PC-3 (cell line): ENCODE results near the gene MTHFS. TPM values are rescaled to one million over a fixed set of nuclear protein-coding genes. Genes with fewer than 3 reads are reported as not detected.
"Not testable (repeated sequence)": the region's sequence is repeated elsewhere in the genome, so short reads cannot be mapped to it uniquely, and the experiment has no call there.

Experiments used
- ATAC-seq: fragments of 200-7000 bp; cut with Tn5 transposase; 2 replicates; pipeline ENCODE4 v1.9.1; 2020; ENCODE audit warnings: mild to moderate bottlenecking, moderate library complexity
- BruUV-seq: library from RNA; stranded (reverse); fragments of 400-500 nt; replicated peaks from 2 replicates; lab custom pipeline; 2021; lab: Mats Ljungman, UMichigan
- CTCF ChIA-PET: fragments of 300-600 bp; sonication (Branson Sonifier 250); formaldehyde crosslinking; loops from one replicate; lab custom pipeline; 2022; ENCODE audit warnings: antibody characterized with exemption; lab: Charles Lee
- POLR2A ChIA-PET: fragments of 300-600 bp; sonication (Branson Sonifier 250); formaldehyde crosslinking; loops from one replicate; lab custom pipeline; 2022; ENCODE audit warnings: antibody characterized with exemption; ENCODE audit not compliant: unreplicated experiment; lab: Charles Lee
- DNase-seq: peaks from one replicate; pipeline ENCODE4 v3.0.0-alpha.2; 2015
- H2AFZ ChIP-seq: fragments of 300-600 bp; sonication (generic); 2 replicates; pipeline ENCODE4 v1.6.0; 2016; ENCODE audit warnings: antibody characterized with exemption, low read length
- H3F3A ChIP-seq: fragments of 300-600 bp; sonication (generic); one replicate; pipeline ENCODE4 v1.6.0; 2017; ENCODE audit warnings: antibody characterized with exemption, low read length, control low read depth, mild to moderate bottlenecking; ENCODE audit not compliant: unreplicated experiment
- H3K27ac ChIP-seq: fragments of 300-600 bp; sonication (generic); 2 replicates; pipeline ENCODE4 v1.5.1; 2016; ENCODE audit warnings: mild to moderate bottlenecking, low read length
- H3K27me3 ChIP-seq: fragments of 300-600 bp; sonication (generic); 2 replicates; pipeline ENCODE4 v1.6.1; 2016; ENCODE audit warnings: low read length, mixed read lengths
- H3K36me3 ChIP-seq: fragments of 300-600 bp; sonication (generic); 2 replicates; pipeline ENCODE4 v1.6.1; 2016; ENCODE audit warnings: low read depth, mixed run types, low read length, mixed read lengths
- H3K4me1 ChIP-seq: fragments of 300-600 bp; sonication (generic); 2 replicates; pipeline ENCODE4 v1.5.1; 2016; ENCODE audit warnings: low read length; ENCODE audit not compliant: insufficient read depth
- H3K4me2 ChIP-seq: fragments of 300-600 bp; sonication (generic); 2 replicates; pipeline ENCODE4 v1.6.0; 2016; ENCODE audit warnings: low read length
- H3K4me3 ChIP-seq: fragments of 300-600 bp; sonication (generic); 2 replicates; pipeline ENCODE4 v1.5.1; 2016; ENCODE audit warnings: mild to moderate bottlenecking, low read length, mixed read lengths
- H3K79me2 ChIP-seq: fragments of 300-600 bp; sonication (generic); 2 replicates; pipeline ENCODE4 v1.6.1; 2017; ENCODE audit warnings: low read length, mixed read lengths
- H3K9ac ChIP-seq: fragments of 300-600 bp; sonication (generic); 2 replicates; pipeline ENCODE4 v1.6.0; 2016; ENCODE audit warnings: mild to moderate bottlenecking, low read length
- H3K9me2 ChIP-seq: fragments of 300-600 bp; sonication (generic); replicated peaks from 2 replicates; pipeline ENCODE4 v1.6.1; 2016; ENCODE audit warnings: mixed run types, low read length, mixed read lengths
- H3K9me3 ChIP-seq: fragments of 300-600 bp; sonication (generic); 2 replicates; pipeline ENCODE4 v1.6.1; 2016; ENCODE audit warnings: low read length, mixed read lengths
- H4K20me1 ChIP-seq: fragments of 300-600 bp; sonication (generic); 2 replicates; pipeline ENCODE4 v1.6.1; 2016; ENCODE audit warnings: low read length, mixed read lengths
- EZH2 ChIP-seq: fragments of 300-600 bp; sonication (generic); IDR thresholded peaks from one replicate; pipeline ENCODE4 v1.6.1; 2017; ENCODE audit warnings: antibody characterized with exemption, mild to moderate bottlenecking, low read length; ENCODE audit not compliant: unreplicated experiment
- EZH2phosphoT487 ChIP-seq: fragments of 300-600 bp; sonication (generic); IDR thresholded peaks from 2 replicates; pipeline ENCODE4 v1.6.1; 2018; ENCODE audit warnings: mild to moderate bottlenecking, antibody characterized with exemption, low read length, borderline replicate concordance
- intact Hi-C: fragments of 100-400 bp; cut with micrococcal nuclease; formaldehyde crosslinking; loops from 2 replicates; pipeline ENCODE4 v1.9.0; 2023
- total RNA-seq: library from RNA; depleted of rRNA; stranded (reverse); fragments of >200 nt; gene quantifications from 2 replicates; pipeline ENCODE4 v1.2.3, GENCODE V29; 2014
- TF ChIP-seq, protein P1 (sequence below): fragments of 300-600 bp; sonication (generic); conservative IDR thresholded peaks from 2 replicates; pipeline ENCODE4 v1.5.1; 2017; ENCODE audit warnings: antibody characterized with exemption, low read depth, mild to moderate bottlenecking, low read length

MTHFS gene
- total RNA-seq, 1 experiment from 2014 or later: 28.8 TPM

DNA sequence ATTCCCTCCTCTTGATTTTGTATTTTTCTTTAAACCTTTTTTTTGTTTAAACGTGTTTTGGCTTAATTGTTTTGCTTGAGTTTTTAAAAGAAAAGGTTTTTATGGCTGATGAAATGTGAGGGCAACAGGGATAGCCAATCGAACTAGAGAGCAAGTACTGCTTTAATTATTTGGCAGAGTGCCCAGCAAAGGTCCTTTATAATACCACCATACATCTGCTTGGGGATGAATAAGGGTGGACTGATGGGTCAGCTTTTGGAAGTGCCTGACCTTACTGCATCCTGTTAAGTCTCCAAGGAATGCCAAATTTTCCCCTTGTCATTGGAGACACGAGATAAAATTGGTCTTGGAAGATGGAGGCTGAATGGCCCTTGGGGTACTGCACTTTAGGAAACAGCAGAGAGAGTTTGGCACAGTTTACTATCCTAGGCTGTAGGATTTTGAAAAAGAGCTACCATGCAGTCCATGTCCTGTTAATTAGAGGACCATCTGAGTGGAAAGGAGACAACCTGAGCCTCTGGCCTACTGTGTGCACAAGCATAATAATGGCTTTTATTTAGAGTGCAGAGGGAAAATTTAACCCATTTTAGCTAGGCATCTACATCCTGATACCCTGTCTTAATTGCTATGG is 19.8 kb upstream of the MTHFS start:
- TF ChIP-seq EZH2phosphoT487 (no peak), EZH2 (no peak)
- TF ChIP-seq, protein P1, sequence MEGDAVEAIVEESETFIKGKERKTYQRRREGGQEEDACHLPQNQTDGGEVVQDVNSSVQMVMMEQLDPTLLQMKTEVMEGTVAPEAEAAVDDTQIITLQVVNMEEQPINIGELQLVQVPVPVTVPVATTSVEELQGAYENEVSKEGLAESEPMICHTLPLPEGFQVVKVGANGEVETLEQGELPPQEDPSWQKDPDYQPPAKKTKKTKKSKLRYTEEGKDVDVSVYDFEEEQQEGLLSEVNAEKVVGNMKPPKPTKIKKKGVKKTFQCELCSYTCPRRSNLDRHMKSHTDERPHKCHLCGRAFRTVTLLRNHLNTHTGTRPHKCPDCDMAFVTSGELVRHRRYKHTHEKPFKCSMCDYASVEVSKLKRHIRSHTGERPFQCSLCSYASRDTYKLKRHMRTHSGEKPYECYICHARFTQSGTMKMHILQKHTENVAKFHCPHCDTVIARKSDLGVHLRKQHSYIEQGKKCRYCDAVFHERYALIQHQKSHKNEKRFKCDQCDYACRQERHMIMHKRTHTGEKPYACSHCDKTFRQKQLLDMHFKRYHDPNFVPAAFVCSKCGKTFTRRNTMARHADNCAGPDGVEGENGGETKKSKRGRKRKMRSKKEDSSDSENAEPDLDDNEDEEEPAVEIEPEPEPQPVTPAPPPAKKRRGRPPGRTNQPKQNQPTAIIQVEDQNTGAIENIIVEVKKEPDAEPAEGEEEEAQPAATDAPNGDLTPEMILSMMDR: no peak
- Histone ChIP-seq H3K27me3 (no peaks in the 10 kb centered on the region), H3K79me2 (peaks cover 11% of the 10 kb centered on the region), H3K36me3 (peaks cover 83% of the 10 kb centered on the region), H3K4me1 (no peaks in the 10 kb centered on the region), H3K27ac (no peak overlapping the region), H3K9me2 (no peaks in the 10 kb centered on the region), H3K9me3 (peaks cover 31% of the 10 kb centered on the region), H3K4me2 (no peak overlapping the region), H3K9ac (no peak overlapping the region), H2AFZ (no peak overlapping the region), H3K4me3 (no peak overlapping the region), H4K20me1 (no peaks in the 10 kb centered on the region), H3F3A (no peaks in the 10 kb centered on the region)
- ChIA-PET CTCF (no interaction called here), POLR2A (no interaction called here)
- BruUV-seq: no TSS peak
- intact Hi-C loops: no loop called here
- DNase-seq: no peak
- no peak for ATAC-seq

DNA sequence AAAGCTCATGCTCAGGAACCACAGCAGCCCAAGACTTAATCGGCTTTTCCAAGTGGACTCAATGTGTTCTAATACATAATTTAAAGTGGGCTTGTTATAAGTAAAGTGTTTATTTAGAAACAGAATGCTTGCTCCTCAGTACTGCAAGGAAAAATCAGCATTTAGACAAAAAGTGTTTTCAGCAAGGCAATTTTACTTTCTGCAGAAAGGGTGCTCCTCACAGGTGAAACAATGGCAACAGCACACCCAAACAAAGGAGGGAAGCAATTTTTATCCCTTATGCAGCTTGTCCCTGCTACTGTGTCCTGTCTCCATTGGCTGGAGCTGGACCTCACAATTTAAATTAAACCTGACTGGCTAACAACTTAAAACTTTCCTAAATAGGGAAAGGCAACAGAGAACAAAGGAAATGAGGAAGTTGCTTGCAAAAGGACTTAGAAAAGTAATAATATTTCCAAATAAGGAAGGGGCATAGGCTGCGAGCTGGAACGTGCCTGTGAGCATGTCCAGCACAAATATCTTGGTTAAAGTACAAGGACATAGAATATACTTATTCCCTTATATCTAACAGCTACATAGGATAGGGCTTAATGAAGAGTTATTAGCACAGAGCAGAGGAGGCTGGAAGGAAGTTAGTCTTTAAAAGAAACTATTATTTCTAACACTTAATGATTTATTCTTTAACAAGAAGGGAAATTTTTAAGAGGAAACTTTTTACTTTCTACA is 19.1 kb upstream of the MTHFS start:
- H3K27me3 ChIP-seq, BruUV-seq, H3F3A ChIP-seq, H4K20me1 ChIP-seq, ATAC-seq, H3K79me2 ChIP-seq, POLR2A ChIA-PET, H3K9ac ChIP-seq, H3K9me2 ChIP-seq, H3K4me1 ChIP-seq, H3K4me3 ChIP-seq, CTCF ChIA-PET, DNase-seq, H3K27ac ChIP-seq, H2AFZ ChIP-seq, intact Hi-C loops, H3K4me2 ChIP-seq: not testable (repeated sequence)
- Histone ChIP-seq H3K9me3 (peaks cover 27% of the 10 kb centered on the region), H3K36me3 (peaks cover 77% of the 10 kb centered on the region)

DNA sequence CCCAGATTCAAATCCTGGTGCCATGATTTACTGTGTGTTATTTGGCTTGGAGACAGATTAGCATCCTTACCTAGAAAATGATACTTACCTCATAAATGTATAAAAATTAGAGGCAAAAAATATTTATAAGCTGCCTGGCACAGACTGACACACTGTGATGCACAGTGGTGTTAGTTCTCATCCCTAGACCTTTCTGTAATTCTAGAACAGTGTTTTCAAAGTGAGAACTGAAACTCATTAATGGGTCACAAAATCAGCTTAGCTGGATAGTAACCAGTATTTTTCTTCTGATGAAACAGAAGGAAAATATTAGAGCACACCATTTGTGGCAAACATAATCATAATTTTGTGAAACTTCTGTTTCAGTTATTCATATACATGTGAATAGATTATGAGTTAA is 17.9 kb upstream of the MTHFS start:
- ChIA-PET CTCF (no interaction called here), POLR2A (no interaction called here)
- Histone ChIP-seq H3K9ac (no peak overlapping the region), H3K4me1 (no peaks in the 10 kb centered on the region), H3K4me3 (no peak overlapping the region), H3K79me2 (no peaks in the 10 kb centered on the region), H3F3A (no peaks in the 10 kb centered on the region), H4K20me1 (no peaks in the 10 kb centered on the region), H3K36me3 (peaks cover 66% of the 10 kb centered on the region), H3K27ac (no peak overlapping the region), H3K9me3 (peaks cover 27% of the 10 kb centered on the region), H3K4me2 (no peak overlapping the region), H2AFZ (no peak overlapping the region), H3K27me3 (no peaks in the 10 kb centered on the region), H3K9me2 (no peaks in the 10 kb centered on the region)
- intact Hi-C loops: no loop called here
- DNase-seq (no peak), ATAC-seq (no peak)
- TF ChIP-seq EZH2phosphoT487 (no peak), EZH2 (no peak)
- TF ChIP-seq, protein P1: no peak
- no TSS peak for BruUV-seq

DNA sequence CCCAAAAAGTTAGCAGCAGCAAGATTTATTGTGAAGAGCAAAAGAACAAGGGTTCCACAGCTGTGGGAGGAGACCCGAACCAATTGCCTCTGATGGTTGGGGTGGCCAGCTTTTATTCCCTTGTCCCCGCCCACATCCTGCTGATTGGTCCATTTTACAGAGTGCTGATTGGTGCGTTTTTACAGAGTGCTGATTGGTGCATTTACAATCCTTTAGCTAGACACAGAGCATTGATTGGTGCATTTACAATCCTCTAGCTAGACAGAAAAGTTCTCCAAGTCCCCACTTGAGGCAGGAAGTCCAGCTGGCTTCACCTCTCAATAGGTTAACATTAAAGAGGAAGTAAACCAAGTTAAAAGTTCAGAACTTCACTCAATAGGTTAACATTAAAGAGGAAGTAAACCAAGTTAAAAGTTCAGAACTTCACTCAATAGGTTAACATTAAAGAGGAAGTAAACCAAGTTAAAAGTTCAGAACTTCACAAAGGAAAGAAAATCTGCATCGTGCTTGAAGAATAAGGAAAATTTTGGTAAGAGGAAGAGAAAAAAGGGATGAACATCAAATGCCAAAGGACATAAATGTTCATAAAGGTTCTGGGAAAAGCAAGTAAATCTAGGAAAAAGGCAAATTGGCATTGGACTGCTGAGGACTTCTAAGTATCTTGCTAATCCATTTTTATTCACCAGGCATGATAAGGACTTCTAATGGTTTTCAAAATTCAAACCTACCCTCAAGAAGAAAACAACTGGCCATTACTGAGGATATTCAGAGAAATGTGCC is 12.9 kb upstream of the MTHFS start:
- H3K4me1 ChIP-seq, H3K27ac ChIP-seq, H3K4me2 ChIP-seq, H3K9me3 ChIP-seq, H3K9me2 ChIP-seq, POLR2A ChIA-PET, DNase-seq, H3K79me2 ChIP-seq, BruUV-seq, H2AFZ ChIP-seq, H3K27me3 ChIP-seq, H3F3A ChIP-seq, H3K4me3 ChIP-seq, intact Hi-C loops, H4K20me1 ChIP-seq, ATAC-seq, CTCF ChIA-PET, H3K9ac ChIP-seq: not testable (repeated sequence)
- H3K36me3 ChIP-seq: peaks cover 21% of the 10 kb centered on the region
